NB4 (cell line): ENCODE results near the gene BCL11A.

ENCODE experiments used
- CTCF ChIP-seq: IDR thresholded peaks from one replicate; pipeline ENCODE4 v1.5.1; 2012; ENCODE audit warnings: low read depth, low read length
- MAX ChIP-seq: IDR thresholded peaks from 2 replicates; pipeline ENCODE4 v1.6.1; 2011; ENCODE audit warnings: low read depth, low read length
- MYC ChIP-seq: IDR thresholded peaks from 2 replicates; pipeline ENCODE4 v1.6.1; 2011; ENCODE audit warnings: low read depth, low read length
- POLR2A ChIP-seq: IDR thresholded peaks from 2 replicates; pipeline ENCODE4 v1.6.1; 2011; ENCODE audit warnings: mild to moderate bottlenecking; ENCODE audit not compliant: insufficient read length; ENCODE audit errors: extremely low read depth

- no peak for TF ChIP-seq CTCF
- TF ChIP-seq POLR2A, result no peak
- no peak for TF ChIP-seq MAX
- no peak for TF ChIP-seq MYC
These were observed 97.2 kb downstream of the BCL11A start for GRCh38 chr2:60456115-60456770.
